Transverse colon (tissue), 4 donors: Measurements from ENCODE around the gene MAGI1.

Experiments
- POLR2A ChIP-seq: fragments of 450-650 bp; IDR thresholded peaks from one replicate; pipeline ENCODE4 v1.6.1; 2016; ENCODE audit warnings: antibody characterized with exemption, mild to moderate bottlenecking, moderate library complexity
- POLR2AphosphoS5 ChIP-seq, 3 donors: sonication (generic); formaldehyde crosslinking; IDR thresholded peaks; one replicate each; pipeline ENCODE4 v1.6.1; 2016; ENCODE audit warnings: antibody characterized with exemption in 3 of 3
- TF ChIP-seq, protein P1 (sequence below), 5 experiments: fragments of 200-600 bp in 3 of 5; fragments of 450-650 bp in 2 of 5; sonication (generic) in 3 of 5; IDR thresholded peaks; 1 replicate in 2 of 5; 2 replicates in 3 of 5; pipeline ENCODE4 v1.5.1; 2016 to 2017; ENCODE audit warnings: antibody characterized with exemption in 5 of 5, inconsistent platforms in 3 of 5, mild to moderate bottlenecking in 2 of 5, moderate library complexity in 1 of 5

DNA sequence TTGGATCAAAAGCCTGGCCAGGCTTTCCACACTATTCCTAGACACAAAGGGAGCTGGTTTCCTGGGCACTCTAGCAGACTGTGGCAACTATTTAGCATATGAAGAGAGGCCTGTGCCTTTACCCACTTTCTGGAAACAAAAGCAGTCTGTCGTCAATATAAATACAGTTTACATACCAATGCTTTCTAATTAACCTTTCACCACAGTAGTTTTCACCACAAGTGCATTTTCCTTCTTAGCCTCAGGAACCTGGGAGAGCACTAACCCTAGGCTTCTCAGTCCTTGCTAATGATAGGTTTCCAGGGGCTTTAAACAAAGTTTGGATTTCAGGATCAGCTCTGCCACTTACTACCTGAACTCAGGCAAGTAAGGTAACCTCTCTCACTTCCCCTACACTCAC, 499.1 kb downstream of the MAGI1 start:
- TF ChIP-seq, protein P1, sequence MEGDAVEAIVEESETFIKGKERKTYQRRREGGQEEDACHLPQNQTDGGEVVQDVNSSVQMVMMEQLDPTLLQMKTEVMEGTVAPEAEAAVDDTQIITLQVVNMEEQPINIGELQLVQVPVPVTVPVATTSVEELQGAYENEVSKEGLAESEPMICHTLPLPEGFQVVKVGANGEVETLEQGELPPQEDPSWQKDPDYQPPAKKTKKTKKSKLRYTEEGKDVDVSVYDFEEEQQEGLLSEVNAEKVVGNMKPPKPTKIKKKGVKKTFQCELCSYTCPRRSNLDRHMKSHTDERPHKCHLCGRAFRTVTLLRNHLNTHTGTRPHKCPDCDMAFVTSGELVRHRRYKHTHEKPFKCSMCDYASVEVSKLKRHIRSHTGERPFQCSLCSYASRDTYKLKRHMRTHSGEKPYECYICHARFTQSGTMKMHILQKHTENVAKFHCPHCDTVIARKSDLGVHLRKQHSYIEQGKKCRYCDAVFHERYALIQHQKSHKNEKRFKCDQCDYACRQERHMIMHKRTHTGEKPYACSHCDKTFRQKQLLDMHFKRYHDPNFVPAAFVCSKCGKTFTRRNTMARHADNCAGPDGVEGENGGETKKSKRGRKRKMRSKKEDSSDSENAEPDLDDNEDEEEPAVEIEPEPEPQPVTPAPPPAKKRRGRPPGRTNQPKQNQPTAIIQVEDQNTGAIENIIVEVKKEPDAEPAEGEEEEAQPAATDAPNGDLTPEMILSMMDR (IDR thresholded peaks at IDR 0.05), result no peak
- no peak for TF ChIP-seq POLR2A
- no peak for TF ChIP-seq POLR2AphosphoS5 (IDR thresholded peaks at IDR 0.05)
